ENCODE data around the gene BICRA.

Gene BICRA

GRCh38 chr19:47700934-47701716 lies 92.2 kb downstream of the BICRA start:
- Histone ChIP-seq H3K36me3 (ENCODE audit: low read length) (no peaks in the 10 kb centered on the region), H4K20me1 (ENCODE audit: low read depth, low read length) (no peaks in the 10 kb centered on the region), H3K9me2 (replicated peaks; ENCODE audit: insufficient read depth, low read length) (no peaks in the 10 kb centered on the region), H3K4me2 (ENCODE audit: low read depth, low read length, poor library complexity, severe bottlenecking) (no peak overlapping the region), H3K27me3 (ENCODE audit: low read length) (no peaks in the 10 kb centered on the region), H3K9ac (ENCODE audit: low read length) (no peak overlapping the region), H3F3A (ENCODE audit: insufficient read depth) (no peaks in the 10 kb centered on the region), H3K27ac (ENCODE audit: low read depth, low read length) (no peak overlapping the region), H3K79me2 (ENCODE audit: insufficient read depth, low read length) (no peaks in the 10 kb centered on the region), H3K9me3 (ENCODE audit: insufficient read depth, low read length) (no peaks in the 10 kb centered on the region), H3K4me3 (ENCODE audit: insufficient read depth, low read length, poor library complexity, severe bottlenecking) (no peak overlapping the region), H2AFZ (ENCODE audit: low read depth, low read length, severe bottlenecking) (no peak overlapping the region)
- no peak for TF ChIP-seq EZH2phosphoT487 (conservative IDR thresholded peaks at IDR 0.05; ENCODE audit: low read length)
- TF ChIP-seq, protein P1, sequence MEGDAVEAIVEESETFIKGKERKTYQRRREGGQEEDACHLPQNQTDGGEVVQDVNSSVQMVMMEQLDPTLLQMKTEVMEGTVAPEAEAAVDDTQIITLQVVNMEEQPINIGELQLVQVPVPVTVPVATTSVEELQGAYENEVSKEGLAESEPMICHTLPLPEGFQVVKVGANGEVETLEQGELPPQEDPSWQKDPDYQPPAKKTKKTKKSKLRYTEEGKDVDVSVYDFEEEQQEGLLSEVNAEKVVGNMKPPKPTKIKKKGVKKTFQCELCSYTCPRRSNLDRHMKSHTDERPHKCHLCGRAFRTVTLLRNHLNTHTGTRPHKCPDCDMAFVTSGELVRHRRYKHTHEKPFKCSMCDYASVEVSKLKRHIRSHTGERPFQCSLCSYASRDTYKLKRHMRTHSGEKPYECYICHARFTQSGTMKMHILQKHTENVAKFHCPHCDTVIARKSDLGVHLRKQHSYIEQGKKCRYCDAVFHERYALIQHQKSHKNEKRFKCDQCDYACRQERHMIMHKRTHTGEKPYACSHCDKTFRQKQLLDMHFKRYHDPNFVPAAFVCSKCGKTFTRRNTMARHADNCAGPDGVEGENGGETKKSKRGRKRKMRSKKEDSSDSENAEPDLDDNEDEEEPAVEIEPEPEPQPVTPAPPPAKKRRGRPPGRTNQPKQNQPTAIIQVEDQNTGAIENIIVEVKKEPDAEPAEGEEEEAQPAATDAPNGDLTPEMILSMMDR (IDR thresholded peaks at IDR 0.05; ENCODE audit: insufficient read depth, low read length, poor library complexity, severe bottlenecking), result no peak

DNA sequence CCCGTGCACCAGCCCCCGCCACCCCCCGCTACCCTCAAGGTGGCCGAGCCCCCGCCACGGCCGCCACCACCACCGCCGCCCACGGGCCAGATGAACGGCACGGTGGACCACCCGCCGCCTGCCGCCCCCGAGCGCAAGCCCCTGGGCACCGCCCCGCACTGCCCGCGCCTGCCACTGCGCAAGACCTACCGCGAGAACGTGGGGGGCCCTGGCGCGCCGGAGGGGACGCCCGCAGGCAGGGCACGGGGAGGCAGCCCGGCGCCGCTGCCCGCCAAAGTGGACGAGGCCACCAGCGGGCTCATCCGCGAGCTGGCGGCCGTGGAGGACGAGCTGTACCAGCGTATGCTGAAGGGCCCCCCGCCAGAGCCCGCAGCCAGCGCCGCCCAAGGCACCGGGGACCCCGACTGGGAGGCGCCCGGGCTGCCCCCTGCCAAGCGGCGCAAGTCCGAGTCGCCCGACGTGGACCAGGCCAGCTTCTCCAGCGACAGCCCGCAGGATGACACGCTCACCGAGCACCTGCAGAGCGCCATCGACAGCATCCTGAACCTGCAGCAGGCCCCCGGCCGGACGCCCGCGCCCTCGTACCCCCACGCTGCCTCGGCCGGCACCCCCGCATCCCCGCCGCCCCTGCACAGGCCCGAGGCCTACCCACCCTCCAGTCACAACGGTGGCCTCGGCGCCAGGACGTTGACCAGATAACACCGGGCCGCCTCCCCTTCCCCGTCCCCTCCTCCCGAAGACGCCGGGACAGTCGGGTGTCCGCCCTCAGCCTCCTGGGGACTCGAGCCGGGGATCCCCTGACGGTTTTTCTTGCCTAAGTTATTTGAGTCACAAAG lies 93.0 kb downstream of the BICRA start:
- no peaks in the 10 kb centered on the region for H4K20me1 ChIP-seq (ENCODE audit: low read depth, low read length)
- H3K4me2 ChIP-seq (ENCODE audit: low read depth, low read length, poor library complexity, severe bottlenecking), result no peak overlapping the region
- H3K27me3 ChIP-seq (ENCODE audit: low read length), result no peaks in the 10 kb centered on the region
- H3K79me2 ChIP-seq (ENCODE audit: insufficient read depth, low read length), result no peaks in the 10 kb centered on the region
- no peaks in the 10 kb centered on the region for H3K36me3 ChIP-seq (ENCODE audit: low read length)
- no peak overlapping the region for H3K27ac ChIP-seq (ENCODE audit: low read depth, low read length)
- no peaks in the 10 kb centered on the region for H3K9me3 ChIP-seq (ENCODE audit: insufficient read depth, low read length)
- no peak overlapping the region for H3K9ac ChIP-seq (ENCODE audit: low read length)
- H2AFZ ChIP-seq (ENCODE audit: low read depth, low read length, severe bottlenecking), result no peak overlapping the region
- no peaks in the 10 kb centered on the region for H3K9me2 ChIP-seq (replicated peaks; ENCODE audit: insufficient read depth, low read length)
- TF ChIP-seq EZH2phosphoT487 (conservative IDR thresholded peaks at IDR 0.05; ENCODE audit: low read length), result no peak
- TF ChIP-seq, protein P1 (IDR thresholded peaks at IDR 0.05; ENCODE audit: insufficient read depth, low read length, poor library complexity, severe bottlenecking), result no peak
- H3F3A ChIP-seq (ENCODE audit: insufficient read depth), result no peaks in the 10 kb centered on the region
- no peak overlapping the region for H3K4me3 ChIP-seq (ENCODE audit: insufficient read depth, low read length, poor library complexity, severe bottlenecking)

GRCh38 chr19:47702671-47703070 lies 93.7 kb downstream of the BICRA start:
- H3K4me2 ChIP-seq (ENCODE audit: low read depth, low read length, poor library complexity, severe bottlenecking), result no peak overlapping the region
- TF ChIP-seq, protein P1 (IDR thresholded peaks at IDR 0.05; ENCODE audit: insufficient read depth, low read length, poor library complexity, severe bottlenecking), result no peak
- TF ChIP-seq EZH2phosphoT487 (conservative IDR thresholded peaks at IDR 0.05; ENCODE audit: low read length), result no peak
- no peak overlapping the region for H2AFZ ChIP-seq (ENCODE audit: low read depth, low read length, severe bottlenecking)
- no peak overlapping the region for H3K4me3 ChIP-seq (ENCODE audit: insufficient read depth, low read length, poor library complexity, severe bottlenecking)
- no peaks in the 10 kb centered on the region for H3F3A ChIP-seq (ENCODE audit: insufficient read depth)
- no peak overlapping the region for H3K9ac ChIP-seq (ENCODE audit: low read length)
- no peaks in the 10 kb centered on the region for H3K9me3 ChIP-seq (ENCODE audit: insufficient read depth, low read length)
- H3K79me2 ChIP-seq (ENCODE audit: insufficient read depth, low read length), result no peaks in the 10 kb centered on the region
- no peak overlapping the region for H3K27ac ChIP-seq (ENCODE audit: low read depth, low read length)
- H3K9me2 ChIP-seq (replicated peaks; ENCODE audit: insufficient read depth, low read length), result no peaks in the 10 kb centered on the region
- no peaks in the 10 kb centered on the region for H4K20me1 ChIP-seq (ENCODE audit: low read depth, low read length)
- H3K27me3 ChIP-seq (ENCODE audit: low read length), result no peaks in the 10 kb centered on the region
- H3K36me3 ChIP-seq (ENCODE audit: low read length), result no peaks in the 10 kb centered on the region
